Jurkat, Clone E6-1 (cell line): ENCODE data around the gene SMCP. TPM values are rescaled to one million over a fixed set of nuclear protein-coding genes. Genes with fewer than 3 reads are reported as not detected.
A peak's percentile ranks its signal among the peaks of the same experiment; 100 is the strongest.

Experiments
- DNase-seq: peaks from one replicate; pipeline ENCODE4 v3.0.0-alpha.2; 2011; ENCODE audit warnings: low read depth, low spot score
- H3K4me3 ChIP-seq: 2 replicates; pipeline ENCODE4 v1.5.1; 2011; ENCODE audit warnings: mild to moderate bottlenecking, low read length, control low read depth, moderate library complexity
- polyA plus RNA-seq: library from polyadenylated mRNA; unstranded; fragments of >200 nt; gene quantifications from one replicate; pipeline ENCODE4 v1.2.1, GENCODE V29; 2012; ENCODE audit warnings: missing spikeins; ENCODE audit not compliant: insufficient read length, insufficient read depth

Gene SMCP
- not detected for polyA plus RNA-seq

DNA sequence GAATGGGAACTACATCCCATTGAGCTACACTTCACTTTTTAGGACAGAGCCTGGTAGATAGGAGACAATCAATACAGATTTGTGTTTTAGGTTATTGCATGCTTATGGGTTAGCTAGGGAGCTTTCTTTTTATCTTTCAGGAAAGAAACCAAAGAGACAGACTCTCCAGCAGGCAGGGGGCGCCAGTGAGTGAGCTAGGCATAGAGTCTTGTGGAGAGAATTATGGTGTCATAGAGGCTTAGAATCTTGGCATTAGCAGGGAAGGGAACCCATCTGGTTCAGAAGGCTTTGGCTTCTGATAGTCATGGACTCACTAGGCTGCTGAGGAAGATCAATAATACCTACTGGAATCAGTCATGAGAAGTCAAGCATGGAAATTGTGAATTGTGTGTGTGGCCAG is at the start of gene SMCP:
Gene SMCP, plus strand, starts transcription at position 281 of the 400 bp plus-strand sequence. CDS start 6,101 bp downstream, outside the sequence.
- no peak within 1 kb of the TSS for H3K4me3 ChIP-seq
- peak; percentile 5 for DNase-seq

GRCh38 chr1:152836870-152837269 is 41.3 kb upstream of the SMCP start:
- H3K4me3 ChIP-seq, result no peak overlapping the region
- DNase-seq, result no peak

DNA sequence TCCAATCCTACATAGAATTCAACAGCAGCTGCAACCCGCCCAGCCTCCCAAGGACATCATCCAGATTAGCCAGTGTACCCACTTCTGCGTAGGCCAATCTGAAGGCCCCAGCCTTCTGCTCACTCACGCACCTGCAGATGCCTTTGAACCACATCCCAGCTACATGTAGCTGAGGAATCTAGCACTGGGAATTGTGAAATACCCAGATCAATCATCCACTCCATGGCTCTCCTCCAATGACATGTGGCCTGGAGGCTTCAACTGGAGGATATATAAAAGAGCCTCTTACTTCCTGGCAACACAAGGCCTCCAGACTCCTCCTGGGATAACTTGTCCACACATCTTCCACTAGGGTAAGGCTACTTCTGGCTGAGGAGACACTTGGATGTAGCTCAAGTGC is 35.6 kb upstream of the SMCP start, which contains the start of gene LCE6A:
Gene LCE6A, plus strand, starts transcription at position 301 of the 400 bp plus-strand sequence. CDS start 665 bp downstream, outside the sequence.
- no peak for DNase-seq
- H3K4me3 ChIP-seq, result no peak within 1 kb of the TSS

DNA sequence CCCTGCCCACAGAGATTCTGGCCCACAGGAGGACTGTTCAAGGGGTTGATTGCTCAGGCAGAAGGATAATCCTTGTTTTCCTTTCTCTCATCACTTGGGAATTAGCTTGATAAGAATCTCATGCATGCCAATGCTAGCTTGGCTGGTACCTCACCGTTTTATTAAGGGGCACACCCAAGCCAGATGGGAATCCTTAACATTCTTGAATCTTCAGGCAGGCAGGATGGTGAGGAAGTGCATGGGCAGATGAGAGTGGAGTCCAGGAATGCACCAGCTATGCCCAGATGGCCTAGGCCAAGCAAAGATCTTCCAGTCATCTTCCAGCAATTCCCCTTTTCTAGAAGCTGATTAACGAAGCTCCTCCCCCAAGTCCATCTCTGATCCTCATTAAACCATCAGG is 22.5 kb upstream of the SMCP start:
- DNase-seq, result no peak
- no peak overlapping the region for H3K4me3 ChIP-seq

DNA sequence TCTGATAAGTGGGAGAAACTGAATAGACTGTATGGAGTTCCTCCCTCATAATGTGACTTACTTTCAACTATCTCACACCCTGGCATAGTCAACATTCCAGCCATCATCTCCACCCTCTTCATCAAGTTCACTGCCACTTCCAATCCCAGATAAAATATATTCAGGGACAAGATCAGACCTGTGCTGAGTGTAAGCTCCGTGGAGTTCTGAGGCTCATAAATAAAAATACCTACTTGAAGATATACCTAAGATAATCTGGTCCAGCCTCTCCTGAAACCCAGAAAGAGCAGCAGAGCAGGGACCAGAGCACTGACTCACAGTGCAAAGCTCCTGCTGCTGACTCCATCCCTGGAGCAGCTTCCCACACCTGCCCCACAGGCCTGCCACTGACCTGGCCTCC is 20.1 kb upstream of the SMCP start:
- DNase-seq, result no peak
- H3K4me3 ChIP-seq, result no peak overlapping the region

DNA sequence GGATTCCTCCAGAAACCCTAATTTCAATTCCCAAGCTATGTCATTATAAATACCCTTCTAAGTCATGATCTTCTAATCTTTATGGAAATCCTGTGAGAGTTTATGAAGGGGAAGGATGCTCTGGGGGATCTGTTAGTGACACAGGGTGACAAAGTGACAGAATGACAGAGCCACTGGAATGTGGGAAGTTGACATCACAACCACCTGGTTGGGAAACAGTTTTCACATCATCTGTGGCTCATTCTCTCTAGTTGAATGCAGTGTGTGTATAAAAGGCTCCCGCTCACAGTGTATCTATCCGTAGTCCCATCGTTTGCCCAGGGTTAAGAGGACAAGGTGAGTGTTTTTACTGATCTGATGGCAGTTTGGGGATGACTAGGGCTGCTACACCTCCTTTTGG is 18.4 kb upstream of the SMCP start, which contains the start of gene LCE7A:
Gene LCE7A, plus strand, starts transcription at position 301 of the 400 bp plus-strand sequence. CDS start 702 bp downstream, outside the sequence.
- no peak within 1 kb of the TSS for H3K4me3 ChIP-seq

GRCh38 chr1:152860129-152860528 is 18.0 kb upstream of the SMCP start:
- H3K4me3 ChIP-seq, result no peak overlapping the region
- DNase-seq, result no peak

More for the DNA sequence above, 18.4 kb upstream of the SMCP start, which contains the start of gene LCE7A:
- DNase-seq, result no peak

- DNase-seq, result no peak
- H3K4me3 ChIP-seq, result no peak overlapping the region
Observed at GRCh38 chr1:152861374-152861773, 16.7 kb upstream of the SMCP start.

DNA sequence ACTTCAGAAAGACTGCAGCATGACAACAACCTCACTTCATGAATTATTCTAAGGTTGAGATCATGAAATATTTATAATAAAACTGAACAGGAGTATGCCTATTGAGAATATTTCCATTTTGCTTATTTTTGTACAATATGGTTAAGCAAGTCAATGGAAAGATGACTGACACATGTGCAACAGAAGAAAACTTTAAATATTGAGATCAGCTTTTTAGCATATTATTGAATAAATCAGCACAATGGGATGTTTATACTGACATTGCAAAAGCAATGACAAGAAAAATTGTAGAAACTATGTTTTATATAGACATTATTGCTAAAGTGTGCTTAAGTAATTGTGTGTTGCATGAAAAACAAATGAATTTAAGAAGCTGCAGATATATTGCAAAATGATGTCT is 13.7 kb upstream of the SMCP start:
- no peak for DNase-seq
- no peak overlapping the region for H3K4me3 ChIP-seq

DNA sequence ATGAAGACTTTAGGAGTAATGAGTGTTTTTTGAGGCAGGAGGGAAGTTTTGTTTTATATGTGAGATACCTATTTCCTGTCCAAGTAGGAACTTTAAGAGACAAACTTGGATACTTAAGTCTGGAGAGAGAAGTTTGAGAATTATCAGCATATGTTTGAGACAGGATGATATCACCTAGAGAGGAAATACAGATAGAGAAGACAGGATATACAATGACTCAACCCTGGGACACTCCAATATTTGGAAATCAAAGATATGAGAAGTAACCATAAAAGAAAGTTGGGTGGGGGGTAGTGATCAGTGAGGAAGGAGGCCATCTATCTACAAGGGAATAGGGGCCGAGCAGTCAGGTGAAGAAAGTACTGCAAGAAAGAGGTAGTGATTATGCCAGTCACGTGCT is 11.8 kb upstream of the SMCP start:
- no peak for DNase-seq
- H3K4me3 ChIP-seq, result no peak overlapping the region

DNA sequence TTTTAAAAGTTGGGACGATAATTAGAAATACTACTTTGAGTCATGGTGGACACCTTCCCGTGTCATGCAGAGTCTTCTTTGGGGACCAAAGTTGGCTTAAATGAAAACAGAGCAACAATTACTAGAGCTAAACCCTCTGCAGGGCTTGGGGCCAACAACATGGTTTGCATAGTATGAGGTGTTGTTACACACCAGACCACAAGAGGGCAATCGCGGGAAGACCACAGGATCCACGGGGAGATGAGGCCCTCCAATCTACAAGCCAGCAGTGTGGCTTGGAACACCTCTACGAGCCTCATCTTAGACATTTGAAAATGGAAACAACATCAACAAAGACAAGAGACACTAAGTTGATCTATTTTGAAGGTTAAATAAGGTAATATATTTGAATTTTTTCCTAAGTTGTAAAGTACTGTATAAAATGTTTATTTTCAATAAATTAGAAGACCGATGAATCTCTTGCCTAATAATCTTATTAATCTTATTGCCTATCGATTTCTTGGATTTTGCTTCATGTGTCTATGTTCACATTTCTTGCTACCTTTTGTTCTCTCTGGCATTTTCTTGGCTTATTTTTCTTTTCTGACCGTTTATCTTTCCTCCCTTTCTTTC is 8.2 kb upstream of the SMCP start:
- DNase-seq, result peak; percentile 58
- H3K4me3 ChIP-seq, result no peak overlapping the region

- peak; percentile 6 for DNase-seq
- no peak overlapping the region for H3K4me3 ChIP-seq
Observed at GRCh38 chr1:152870831-152871730, 7.0 kb upstream of the SMCP start.

- no peak for DNase-seq
- no peak overlapping the region for H3K4me3 ChIP-seq
Observed at GRCh38 chr1:152871731-152872126, 6.4 kb upstream of the SMCP start.

DNA sequence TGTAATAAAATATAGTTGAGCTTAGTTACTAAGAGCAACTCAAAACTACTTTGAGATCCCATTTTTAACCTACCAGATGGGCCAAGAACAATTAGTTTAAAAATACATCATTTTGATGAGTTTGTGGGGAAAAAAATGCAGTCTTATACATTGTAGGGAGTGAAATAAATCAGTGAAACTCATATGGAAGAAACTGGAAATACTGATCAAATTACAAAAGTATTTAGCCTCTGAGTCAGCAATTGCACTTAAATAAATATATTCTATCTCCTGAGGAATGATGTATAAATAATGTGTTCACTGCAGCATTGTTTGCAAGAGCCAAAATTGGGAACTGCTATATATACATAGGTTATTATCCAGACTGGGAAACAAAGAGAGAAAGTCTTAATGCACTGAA is 4.6 kb upstream of the SMCP start:
- H3K4me3 ChIP-seq, result no peak overlapping the region

DNA sequence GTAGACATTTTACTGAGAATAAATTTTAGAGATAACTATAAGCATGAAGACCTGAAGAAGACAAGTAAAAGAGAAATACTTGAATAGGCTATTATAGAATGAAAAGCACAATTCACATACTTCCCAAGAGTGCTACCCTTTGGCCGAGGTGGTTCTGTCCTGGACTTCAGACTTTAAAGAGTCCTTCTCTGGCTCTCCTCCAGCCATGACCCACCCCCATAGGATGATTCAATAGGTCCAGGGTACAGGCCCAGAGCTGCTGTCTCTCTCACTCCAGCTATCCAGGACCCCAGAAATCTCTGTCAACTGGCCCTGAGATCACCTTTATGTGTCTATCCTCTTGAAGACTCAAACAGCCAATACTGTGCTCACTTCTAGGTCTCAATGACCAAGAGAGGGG is 1.3 kb upstream of the SMCP start:
- DNase-seq, result no peak
- H3K4me3 ChIP-seq, result no peak overlapping the region

More for the DNA sequence above, 4.6 kb upstream of the SMCP start:
- no peak for DNase-seq

GRCh38 chr1:152879559-152880198 is 1.6 kb downstream of the SMCP start:
- DNase-seq, result no peak
- no peak overlapping the region for H3K4me3 ChIP-seq

DNA sequence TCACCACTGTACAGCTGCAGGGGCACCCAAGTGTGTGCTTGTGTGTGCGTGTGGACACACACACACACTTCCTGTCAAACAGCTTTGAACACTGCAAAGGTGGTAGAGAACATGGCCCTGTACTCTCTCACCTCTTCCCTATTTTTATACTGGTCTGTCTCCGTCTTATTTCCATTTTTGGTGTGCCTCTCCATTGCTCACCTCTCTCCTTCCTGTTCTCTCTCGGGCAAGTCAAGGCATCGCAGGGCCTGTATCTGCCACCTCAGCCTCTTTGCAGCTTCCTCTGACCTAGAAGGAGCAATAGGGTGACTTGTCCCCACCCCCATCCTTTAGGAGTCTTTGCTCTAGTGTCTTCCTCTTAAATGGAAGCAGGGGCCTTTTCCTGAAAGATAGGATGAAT is 2.2 kb downstream of the SMCP start:
- H3K4me3 ChIP-seq, result no peak overlapping the region
- no peak for DNase-seq

GRCh38 chr1:152880907-152881306 is 2.8 kb downstream of the SMCP start:
- DNase-seq, result no peak
- H3K4me3 ChIP-seq, result no peak overlapping the region

DNA sequence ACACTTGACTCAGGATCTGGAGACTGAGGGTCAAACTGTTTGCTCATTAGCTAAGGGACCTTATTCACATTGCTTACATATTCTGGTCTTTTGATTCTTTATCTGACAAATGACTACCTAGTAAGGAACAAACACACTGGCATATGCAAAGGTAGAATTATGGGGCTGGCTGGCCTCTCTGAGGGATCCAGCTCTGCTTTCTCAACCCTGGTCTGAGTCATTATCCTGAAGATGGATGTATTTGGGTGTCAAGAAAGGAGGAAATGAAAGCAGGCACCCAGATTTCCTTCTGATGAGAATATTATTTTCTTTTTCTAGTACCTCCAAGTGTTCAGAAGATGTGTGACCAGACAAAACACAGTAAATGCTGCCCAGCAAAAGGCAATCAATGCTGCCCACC is 6.0 kb downstream of the SMCP start:
- H3K4me3 ChIP-seq, result no peak overlapping the region

GRCh38 chr1:152884506-152884905 is 6.4 kb downstream of the SMCP start:
- no peak overlapping the region for H3K4me3 ChIP-seq
- DNase-seq, result no peak

More for the DNA sequence above, 6.0 kb downstream of the SMCP start:
- DNase-seq, result no peak
